CD14-positive monocyte (primary cell): ENCODE data around the gene ECM1. TPM values are rescaled to one million over a fixed set of nuclear protein-coding genes. Genes with fewer than 3 reads are reported as not detected.

Experiments
- DNase-seq, 3 donors: peaks; one replicate each; pipeline ENCODE4 v3.0.0-alpha.2; 2011 to 2022
- H2AFZ ChIP-seq: 2 replicates; pipeline ENCODE4 v1.6.0; 2012; ENCODE audit warnings: mild to moderate bottlenecking, low read depth, low read length, inconsistent platforms; ENCODE audit not compliant: insufficient read depth, poor library complexity, severe bottlenecking
- H3K27ac ChIP-seq, 2 donors: 1 replicate in 1 of 2; 2 replicates in 1 of 2; pipeline ENCODE4 v1.5.1; 2012 to 2013; ENCODE audit warnings: low read length in 2 of 2, control low read depth in 1 of 2, inconsistent platforms in 1 of 2, low read depth in 1 of 2, mild to moderate bottlenecking in 1 of 2
- H3K27me3 ChIP-seq, 2 donors: one replicate each; pipeline versions ENCODE4 v1.6.0 to v1.6.1; 2011 to 2013; ENCODE audit warnings: low read length in 2 of 2; ENCODE audit not compliant: control insufficient read depth in 2 of 2, insufficient read depth in 2 of 2
- H3K36me3 ChIP-seq, 2 donors: replicated peaks in 1 of 2; 1 replicate in 1 of 2; 2 replicates in 1 of 2; pipeline versions ENCODE4 v1.5.1 to v1.6.1; 2012 to 2013; ENCODE audit warnings: low read length in 2 of 2, control low read depth in 1 of 2, inconsistent platforms in 1 of 2, mild to moderate bottlenecking in 1 of 2; ENCODE audit not compliant: insufficient read depth in 2 of 2, control insufficient read depth in 1 of 2
- H3K4me1 ChIP-seq, 2 donors: 1 replicate in 1 of 2; 2 replicates in 1 of 2; pipeline versions ENCODE4 v1.5.1 to v1.6.1; 2012 to 2013; ENCODE audit warnings: low read length in 2 of 2, control low read depth in 1 of 2, inconsistent platforms in 1 of 2, mild to moderate bottlenecking in 1 of 2, moderate library complexity in 1 of 2; ENCODE audit not compliant: insufficient read depth in 2 of 2, control insufficient read depth in 1 of 2
- H3K4me2 ChIP-seq: replicated peaks from 2 replicates; pipeline ENCODE3; 2012; ENCODE audit warnings: low read length, moderate library complexity, mild to moderate bottlenecking; ENCODE audit not compliant: poor library complexity, severe bottlenecking; ENCODE audit errors: extremely low read depth
- H3K4me3 ChIP-seq, 3 experiments: fragments of 200-600 bp in 1 of 3; sonication (generic) in 1 of 3; replicated peaks in 1 of 3; 1 replicate in 2 of 3; 2 replicates in 1 of 3; pipeline ENCODE4 v1.5.1; 2011 to 2013; ENCODE audit warnings: low read length in 3 of 3, mild to moderate bottlenecking in 3 of 3, control low read depth in 2 of 3, low read depth in 2 of 3, inconsistent platforms in 1 of 3, moderate library complexity in 1 of 3
- H3K79me2 ChIP-seq: 2 replicates; pipeline ENCODE4 v1.6.0; 2012; ENCODE audit warnings: mild to moderate bottlenecking, control low read depth, inconsistent platforms, low read length, moderate library complexity; ENCODE audit not compliant: insufficient read depth
- H3K9ac ChIP-seq: 2 replicates; pipeline ENCODE4 v1.6.0; 2017; ENCODE audit warnings: low read length, mild to moderate bottlenecking; ENCODE audit not compliant: insufficient read depth, poor library complexity, severe bottlenecking
- H3K9me3 ChIP-seq, 2 donors: replicated peaks in 1 of 2; 1 replicate in 1 of 2; 2 replicates in 1 of 2; pipeline versions ENCODE4 v1.5.1 to v1.6.1; 2012 to 2013; ENCODE audit warnings: low read length in 2 of 2, control low read depth in 1 of 2; ENCODE audit not compliant: control insufficient read depth in 1 of 2, insufficient read depth in 1 of 2
- H4K20me1 ChIP-seq: 2 replicates; pipeline ENCODE4 v1.6.0; 2012; ENCODE audit warnings: mild to moderate bottlenecking, low read length, control low read depth, moderate library complexity; ENCODE audit not compliant: insufficient read depth
- H3K27ac Mint-ChIP-seq, 7 donors: one replicate each; pipeline ENCODE4 v1.8.0; 2020; ENCODE audit warnings: mild to moderate bottlenecking in 7 of 7, mixed read lengths in 7 of 7, moderate library complexity in 6 of 7, inconsistent platforms in 2 of 7
- H3K27me3 Mint-ChIP-seq, 3 donors: one replicate each; pipeline ENCODE4 v1.8.0; 2021 to 2022; ENCODE audit warnings: low read depth in 3 of 3, mild to moderate bottlenecking in 3 of 3, mixed read lengths in 3 of 3, moderate library complexity in 3 of 3, inconsistent platforms in 1 of 3
- H3K36me3 Mint-ChIP-seq, 2 donors: one replicate each; pipeline ENCODE4 v1.8.0; 2020; ENCODE audit warnings: mixed read lengths in 2 of 2, inconsistent platforms in 1 of 2, mild to moderate bottlenecking in 1 of 2
- H3K4me1 Mint-ChIP-seq: one replicate; pipeline ENCODE4 v1.8.0; 2020; ENCODE audit warnings: mild to moderate bottlenecking, mixed read lengths
- H3K4me3 Mint-ChIP-seq, 2 donors: one replicate each; pipeline ENCODE4 v1.8.0; 2020; ENCODE audit warnings: mild to moderate bottlenecking in 2 of 2, mixed read lengths in 2 of 2, moderate library complexity in 1 of 2
- H3K9me3 Mint-ChIP-seq, 7 donors: one replicate each; pipeline ENCODE4 v1.8.0; 2020 to 2022; ENCODE audit warnings: mixed read lengths in 7 of 7, mild to moderate bottlenecking in 6 of 7, moderate library complexity in 6 of 7, inconsistent platforms in 2 of 7
- WGBS: methylation state at CpG from one replicate; pipeline ENCODE4 v1.1.5; 2013; ENCODE audit warnings: missing lambda C conversion rate; ENCODE audit not compliant: insufficient coverage; 5-methylcytosine and 5-hydroxymethylcytosine counted together
- intact Hi-C, 2 donors: fragments of 100-400 bp; cut with micrococcal nuclease; formaldehyde crosslinking; loops; one replicate each; pipeline versions ENCODE4 v1.15.0 to v1.15.1; 2023
- polyA plus RNA-seq, 3 donors: library from polyadenylated mRNA; depleted of rRNA in 1 of 3; unstranded in 2 of 3; stranded (reverse) in 1 of 3; fragments of 300-500 nt in 2 of 3; fragments of >200 nt in 1 of 3; fragmentation: Illumina TruSeq in 2 of 3; gene quantifications; 1 replicate in 2 of 3; 2 replicates in 1 of 3; pipeline ENCODE4 v1.2.3, GENCODE V29; 2012 to 2021
- TF ChIP-seq, protein P1 (sequence below): fragments of 200-600 bp; IDR thresholded peaks from one replicate; pipeline ENCODE4 v1.8.0; 2022; ENCODE audit warnings: antibody characterized with exemption, mild to moderate bottlenecking

The ECM1 gene
- polyA plus RNA-seq, 3 donors: 1.0 TPM; not detected in 2

DNA sequence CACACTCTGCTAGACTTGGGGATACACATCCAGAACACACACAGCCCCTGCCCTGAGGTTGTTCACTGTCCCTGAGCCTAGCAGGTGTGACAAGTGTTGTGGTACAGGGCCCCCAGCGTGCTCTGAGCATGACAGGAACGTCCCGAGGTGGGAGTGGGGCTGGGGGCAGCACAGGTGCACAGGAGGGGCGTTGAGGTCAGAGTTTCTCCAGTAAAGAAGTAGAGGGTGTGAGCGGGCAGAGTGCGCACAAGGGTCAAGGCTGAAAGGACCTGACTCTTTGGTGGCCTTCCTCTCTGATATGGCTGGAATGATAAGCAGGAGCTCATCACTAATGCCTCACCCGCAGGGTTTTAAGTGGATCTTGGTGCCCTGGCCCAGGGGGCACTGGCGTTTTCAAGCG lies 6.4 kb downstream of the ECM1 start:
- Histone ChIP-seq H3K4me1 (peaks cover 14 to 17% of the 10 kb centered on the region in 2 donors), H3K36me3 (no peaks in the 10 kb centered on the region), H3K27me3 (peaks cover 0 to 5% of the 10 kb centered on the region in 2 donors), H3K79me2 (no peaks in the 10 kb centered on the region), H3K27ac (no peak overlapping the region), H3K4me2 (no peak overlapping the region), H4K20me1 (no peaks in the 10 kb centered on the region), H3K4me3 (no peak overlapping the region), H3K9me3 (no peaks in the 10 kb centered on the region), H3K9ac (no peak overlapping the region), H2AFZ (no peak overlapping the region)
- Mint-ChIP-seq H3K4me1 (peaks cover 19% of the 10 kb centered on the region), H3K4me3 (no peak overlapping the region), H3K27ac (no peak overlapping the region), H3K36me3 (peaks cover 7% of the 10 kb centered on the region in 2 donors), H3K9me3 (no peaks in the 10 kb centered on the region), H3K27me3 (peaks cover 2 to 10% (median 8%) of the 10 kb centered on the region in 3 donors)
- TF ChIP-seq, protein P1, sequence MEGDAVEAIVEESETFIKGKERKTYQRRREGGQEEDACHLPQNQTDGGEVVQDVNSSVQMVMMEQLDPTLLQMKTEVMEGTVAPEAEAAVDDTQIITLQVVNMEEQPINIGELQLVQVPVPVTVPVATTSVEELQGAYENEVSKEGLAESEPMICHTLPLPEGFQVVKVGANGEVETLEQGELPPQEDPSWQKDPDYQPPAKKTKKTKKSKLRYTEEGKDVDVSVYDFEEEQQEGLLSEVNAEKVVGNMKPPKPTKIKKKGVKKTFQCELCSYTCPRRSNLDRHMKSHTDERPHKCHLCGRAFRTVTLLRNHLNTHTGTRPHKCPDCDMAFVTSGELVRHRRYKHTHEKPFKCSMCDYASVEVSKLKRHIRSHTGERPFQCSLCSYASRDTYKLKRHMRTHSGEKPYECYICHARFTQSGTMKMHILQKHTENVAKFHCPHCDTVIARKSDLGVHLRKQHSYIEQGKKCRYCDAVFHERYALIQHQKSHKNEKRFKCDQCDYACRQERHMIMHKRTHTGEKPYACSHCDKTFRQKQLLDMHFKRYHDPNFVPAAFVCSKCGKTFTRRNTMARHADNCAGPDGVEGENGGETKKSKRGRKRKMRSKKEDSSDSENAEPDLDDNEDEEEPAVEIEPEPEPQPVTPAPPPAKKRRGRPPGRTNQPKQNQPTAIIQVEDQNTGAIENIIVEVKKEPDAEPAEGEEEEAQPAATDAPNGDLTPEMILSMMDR: no peak
- no peak for DNase-seq
- 95% methylated on average over 9 of the region's 9 CpGs for WGBS
- intact Hi-C loops: no loop called here

DNA sequence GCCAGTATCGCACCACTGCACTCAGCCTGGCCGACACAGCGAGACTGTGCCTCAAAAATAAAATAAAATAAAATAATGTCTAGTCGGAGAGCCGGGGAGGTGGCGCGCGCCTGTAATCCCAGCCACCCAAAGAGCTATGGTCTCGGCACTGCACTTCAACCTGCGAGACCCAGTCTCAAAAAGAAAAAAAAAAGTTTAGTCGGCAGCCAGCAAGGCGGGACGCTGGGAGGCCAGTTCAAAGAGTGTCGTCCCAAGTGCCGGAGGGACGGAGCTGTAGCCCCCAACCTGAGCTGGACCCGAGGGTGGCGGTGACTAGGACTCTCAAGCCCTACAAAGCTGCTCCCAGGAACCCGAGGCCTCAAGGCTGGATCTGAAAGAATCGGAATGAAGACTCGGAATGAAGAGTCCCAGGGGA lies 7.0 kb downstream of the ECM1 start:
- no peaks in the 10 kb centered on the region for H3K9me3 ChIP-seq
- no peak for DNase-seq
- no peaks in the 10 kb centered on the region for H4K20me1 ChIP-seq
- Mint-ChIP-seq H3K27me3 (peaks cover 2 to 12% (median 8%) of the 10 kb centered on the region in 3 donors), H3K36me3 (peaks cover 7% of the 10 kb centered on the region in 2 donors), H3K9me3 (no peaks in the 10 kb centered on the region), H3K27ac (peak overlapping the region in 5 of 7 donors; percentile 8 to 87 (median 46)), H3K4me3 (peak overlapping the region; percentile 94), H3K4me1 (peaks cover 19% of the 10 kb centered on the region)
- peak overlapping the region; percentile 87 for H2AFZ ChIP-seq
- 28% methylated on average over 18 of the region's 21 CpGs for WGBS
- H3K27me3 ChIP-seq: peaks cover 0 to 5% of the 10 kb centered on the region in 2 donors
- H3K4me1 ChIP-seq: peaks cover 14 to 17% of the 10 kb centered on the region in 2 donors
- H3K79me2 ChIP-seq: no peaks in the 10 kb centered on the region
- peak overlapping the region; percentile 50 for H3K9ac ChIP-seq
- H3K4me2 ChIP-seq: peak overlapping the region; percentile 77
- no peaks in the 10 kb centered on the region for H3K36me3 ChIP-seq
- H3K27ac ChIP-seq: no peak overlapping the region
- peak overlapping the region; percentile 51 to 76 (median 68) for H3K4me3 ChIP-seq
- TF ChIP-seq, protein P1: no peak
- intact Hi-C loops: no loop called here
